Activated CD8-positive, alpha-beta memory T cell treated with anti-CD3 and anti-CD28 coated beads for 36 hours (primary cell): ENCODE data around the gene PCAT6. TPM values are rescaled to one million over a fixed set of nuclear protein-coding genes. Genes with fewer than 3 reads are reported as not detected.
"Not testable (repeated sequence)": the region's sequence is repeated elsewhere in the genome, so short reads cannot be mapped to it uniquely, and the experiment has no call there.

ENCODE experiments used
- CTCF ChIA-PET: fragments of 350-600 bp; sonication (Branson Sonifier 250); formaldehyde crosslinking; loops from one replicate; lab custom pipeline; 2021; ENCODE audit warnings: antibody characterized with exemption; lab: Charles Lee
- POLR2A ChIA-PET: fragments of 350-600 bp; sonication (Branson Sonifier 250); formaldehyde crosslinking; loops from one replicate; lab custom pipeline; 2021; ENCODE audit warnings: antibody characterized with exemption; lab: Charles Lee
- total RNA-seq, 2 experiments: library from RNA; stranded (reverse); gene quantifications; one replicate each; pipeline ENCODE4 v1.2.3, GENCODE V29; 2021

The PCAT6 gene
- total RNA-seq, 2 experiments from 2014 or later: 0.59 to 0.73 TPM

DNA sequence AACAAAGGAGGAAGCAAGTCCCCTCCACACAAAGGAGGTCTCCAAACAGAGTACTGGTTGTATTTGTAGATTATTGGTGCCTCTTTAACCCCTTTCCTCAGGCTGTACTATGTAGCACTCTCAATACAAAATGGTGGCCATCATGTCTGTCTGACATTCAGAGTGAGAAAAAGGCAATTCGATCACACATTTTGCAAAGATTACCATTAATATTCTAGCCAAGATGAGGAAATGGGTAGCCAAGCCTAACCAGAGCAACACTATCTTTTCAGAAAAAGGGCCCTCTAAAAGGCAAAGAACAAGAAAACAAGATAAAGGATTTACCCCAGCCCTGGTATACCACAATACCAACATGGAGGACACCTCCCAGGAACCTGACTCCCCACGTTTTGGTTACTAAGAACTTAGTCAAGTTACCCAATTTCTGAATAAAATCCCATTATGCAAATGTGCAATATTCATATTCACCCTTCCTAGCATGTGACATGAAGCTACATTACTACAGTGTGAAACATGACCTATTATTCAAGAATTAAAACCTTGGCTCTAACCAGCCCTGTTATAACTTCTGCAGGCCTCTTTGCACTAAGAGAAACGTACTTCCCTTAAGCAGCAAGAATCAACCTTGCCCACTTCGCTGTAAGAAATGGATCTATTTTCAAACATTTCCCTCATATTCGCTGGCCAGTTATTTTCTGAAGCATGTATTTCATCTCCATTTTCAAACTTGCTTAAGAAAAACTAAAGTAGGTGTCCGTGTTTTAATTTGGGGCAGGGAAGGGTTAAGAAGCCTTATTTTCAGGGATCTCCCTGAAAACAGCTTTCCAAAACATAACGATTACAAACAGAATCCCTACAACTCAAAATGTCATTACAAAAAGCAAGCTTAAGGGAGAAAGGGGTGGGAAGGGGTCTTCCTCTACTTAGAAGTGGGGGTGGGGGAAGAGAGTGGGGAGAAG is 4.6 kb upstream of the PCAT6 start:
- ChIA-PET POLR2A (interaction anchor here (0.6 to 0.8 kb wide), 4 partner anchors 32 to 646 kb away, joined by 3 to 6 read pairs (median 4); partner anchors contain the start of genes PTPN7 and RABIF), CTCF (interaction anchor here (0.6 kb wide), 2 partner anchors 48 to 54 kb away, joined by 3 to 4 read pairs; no protein-coding TSS in a partner anchor)

- CTCF ChIA-PET: no interaction called here
Observed at GRCh38 chr1:202806845-202807450, 3.8 kb upstream of the PCAT6 start.

GRCh38 chr1:202807451-202807925 is 3.3 kb upstream of the PCAT6 start:
- ChIA-PET CTCF (interaction anchor here (0.7 kb wide), 1 partner anchor 29 kb away, joined by 3 read pairs; no protein-coding TSS in a partner anchor), POLR2A (no interaction called here)

More at GRCh38 chr1:202806845-202807450, 3.8 kb upstream of the PCAT6 start:
- POLR2A ChIA-PET: interaction anchor here (0.6 to 0.7 kb wide), 3 partner anchors 33 to 647 kb away, joined by 3 to 6 read pairs (median 4); partner anchors contain the start of gene PTPN7

DNA sequence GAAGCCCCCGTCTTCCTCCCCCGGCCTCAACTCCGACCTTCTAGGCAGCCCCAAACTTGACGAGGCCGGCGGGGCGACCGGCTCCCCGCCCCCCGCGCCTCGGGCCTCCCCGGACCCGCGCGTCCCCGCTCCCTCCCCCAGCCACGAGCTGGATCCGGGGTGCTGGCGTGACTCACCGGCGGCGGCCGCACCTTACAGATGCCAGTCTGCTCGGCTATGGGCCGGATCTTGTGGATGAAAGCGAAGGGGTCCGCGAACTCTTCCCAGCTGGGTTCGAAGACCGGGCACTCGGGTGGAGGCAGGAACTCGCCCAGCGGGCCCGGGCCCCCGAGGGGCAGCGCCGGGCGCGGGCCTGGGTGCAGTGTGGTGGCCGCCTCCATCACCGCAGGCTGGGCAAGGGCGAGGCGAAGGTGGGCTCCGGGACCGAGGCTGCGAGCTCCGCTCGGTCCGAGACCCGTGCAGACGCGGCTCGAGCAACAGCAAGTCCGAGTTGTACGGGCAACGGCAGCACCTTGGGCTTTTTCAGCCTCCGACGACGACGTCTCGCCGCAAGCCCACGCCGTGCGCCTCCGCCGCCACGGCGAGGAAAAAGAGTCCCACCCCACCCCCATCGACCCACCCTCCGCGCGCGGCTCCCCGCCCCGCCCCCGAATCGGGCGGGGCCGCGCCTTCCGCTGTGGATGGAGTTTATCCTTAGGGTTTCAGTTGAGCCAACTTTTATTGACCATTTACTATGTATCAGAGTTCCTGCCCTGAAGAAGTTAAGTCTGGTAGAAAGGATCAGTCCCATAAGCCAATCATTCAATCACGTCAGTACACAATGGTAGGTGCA is 2.6 kb upstream of the PCAT6 start, which contains the start of gene KDM5B:
KDM5B (minus strand) TSS at position 496 of the 832 bp plus-strand sequence; CDS start at position 380, 116 bp downstream.
- POLR2A ChIA-PET: no interaction called here

GRCh38 chr1:202809597-202810159 is 1.1 kb upstream of the PCAT6 start:
- POLR2A ChIA-PET: interaction anchor here (0.6 to 0.7 kb wide), 2 partner anchors 9 to 47 kb away, joined by 4 to 5 read pairs; no protein-coding TSS in a partner anchor
- CTCF ChIA-PET: interaction anchor here (0.6 to 0.7 kb wide), 3 partner anchors 78 to 573 kb away, joined by 3 read pairs; no protein-coding TSS in a partner anchor

More for the DNA sequence above, 2.6 kb upstream of the PCAT6 start, which contains the start of gene KDM5B:
- CTCF ChIA-PET: interaction anchor here (0.7 kb wide), 1 partner anchor 28 kb away, joined by 3 read pairs; no protein-coding TSS in a partner anchor

GRCh38 chr1:202810193-202810614 is 550 bp upstream of the PCAT6 start:
- POLR2A ChIA-PET: no interaction called here
- CTCF ChIA-PET: no interaction called here

DNA sequence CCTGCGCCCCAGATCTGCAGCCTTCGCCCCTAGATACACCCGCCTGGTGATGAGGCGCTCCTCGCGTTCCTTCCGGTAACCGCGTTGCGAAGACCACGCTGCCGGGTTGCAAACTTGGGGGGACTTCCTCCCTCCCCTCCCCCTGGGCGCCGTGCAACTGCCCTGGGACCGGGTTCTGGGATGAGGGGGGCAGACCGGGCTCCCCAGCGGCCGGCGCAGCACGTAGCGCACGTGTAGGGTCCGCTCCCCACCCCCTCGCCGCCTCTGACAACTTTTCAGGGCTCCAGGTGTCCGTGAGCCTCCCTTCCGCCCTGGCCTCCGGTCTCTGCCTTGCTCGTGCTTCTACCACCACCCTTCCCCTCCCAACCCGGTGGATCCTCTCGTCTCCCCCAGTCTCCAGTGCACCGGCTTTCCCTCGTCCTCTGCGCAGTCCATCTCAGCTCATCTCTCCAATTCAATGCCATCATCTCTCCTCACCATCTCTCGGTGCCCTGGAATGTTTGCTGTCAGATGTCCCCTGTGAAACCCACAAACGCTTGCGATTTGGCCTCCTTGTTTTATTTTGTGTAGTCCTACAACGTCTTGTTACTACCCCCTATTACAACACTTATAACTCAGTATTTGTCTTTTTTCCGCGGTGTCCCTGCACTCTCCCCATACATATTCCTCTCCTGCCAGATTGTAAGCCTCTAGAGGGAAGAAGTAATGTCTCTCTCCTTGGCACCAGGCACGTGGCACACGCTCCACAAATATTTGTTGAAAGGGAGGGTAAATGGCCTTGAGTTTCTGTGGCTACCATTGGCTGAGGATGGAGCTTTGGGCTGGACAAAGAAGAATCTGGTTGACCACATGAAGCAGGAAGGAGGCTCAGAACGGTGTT is 782 bp downstream of the PCAT6 start:
- CTCF ChIA-PET: no interaction called here
- POLR2A ChIA-PET: no interaction called here

DNA sequence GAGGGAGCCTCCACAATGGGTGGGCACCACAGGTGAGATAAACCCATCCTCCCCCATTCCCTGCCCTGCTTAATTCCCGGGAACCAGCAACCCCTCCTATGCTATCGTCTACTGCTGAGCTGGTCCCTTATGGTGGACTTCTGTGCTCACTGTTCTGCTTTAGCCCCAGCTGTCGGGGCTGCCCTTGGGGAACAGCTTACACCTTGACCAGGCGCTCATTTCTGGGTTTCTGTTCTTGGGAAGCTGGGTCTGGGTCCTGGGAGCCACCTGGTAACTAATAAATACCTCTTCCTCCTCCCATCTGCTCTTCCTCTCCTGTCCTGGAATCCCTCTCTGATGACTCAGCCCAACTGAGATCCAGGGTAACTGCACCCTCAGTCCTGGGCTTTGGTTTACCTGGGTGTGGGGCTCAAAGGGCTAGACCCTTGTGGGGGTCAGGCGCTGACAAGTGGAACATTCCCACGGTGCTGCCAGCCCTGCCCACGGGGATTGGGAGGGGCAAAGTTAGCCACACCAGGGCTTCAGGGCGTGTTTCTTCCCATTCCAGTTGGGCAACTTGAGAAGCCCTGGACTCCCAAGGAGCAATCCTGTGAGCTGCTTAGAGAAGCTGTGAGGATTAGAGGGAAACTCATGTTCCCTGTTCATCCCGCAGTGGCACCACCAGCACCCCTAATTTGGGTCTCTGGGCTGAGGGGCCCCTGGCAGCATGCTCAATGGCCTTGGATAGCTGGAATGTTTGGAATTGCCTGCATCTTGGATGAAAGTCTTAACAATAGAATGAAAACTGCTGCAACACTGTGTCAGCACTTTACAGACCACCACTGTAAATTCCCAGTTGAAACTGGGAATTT is 1.6 kb downstream of the PCAT6 start:
- CTCF ChIA-PET: interaction anchor here (1.3 kb wide), 1 partner anchor 187 kb away, joined by 3 read pairs; no protein-coding TSS in a partner anchor
- POLR2A ChIA-PET: no interaction called here

GRCh38 chr1:202815120-202815519 is 4.4 kb downstream of the PCAT6 start:
- POLR2A ChIA-PET: no interaction called here
- CTCF ChIA-PET: no interaction called here

DNA sequence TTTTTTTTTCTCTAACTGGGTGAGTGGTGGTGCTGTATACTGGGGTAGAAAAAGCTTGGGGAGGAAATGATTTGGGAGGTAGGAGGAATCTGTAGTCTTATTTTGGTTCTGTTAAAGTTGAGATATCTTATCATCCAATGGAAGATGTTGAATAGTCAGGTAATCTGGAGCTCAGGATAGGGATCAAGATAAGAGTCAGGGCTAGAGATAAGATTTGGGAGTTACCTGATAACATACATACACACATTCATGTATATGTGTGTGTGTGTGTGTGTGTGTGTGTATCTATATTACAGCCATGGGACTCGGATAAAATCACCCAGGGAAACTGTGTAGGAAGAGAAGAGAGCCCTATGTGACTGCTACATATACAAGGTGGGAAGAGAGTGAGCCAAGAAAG is 8.1 kb downstream of the PCAT6 start:
- CTCF ChIA-PET: no interaction called here
- POLR2A ChIA-PET: interaction anchor here (0.6 kb wide), 1 partner anchor 9 kb away, joined by 4 read pairs; no protein-coding TSS in a partner anchor

- ChIA-PET POLR2A (no interaction called here), CTCF (no interaction called here)
Observed at GRCh38 chr1:202821467-202821866, 10.7 kb downstream of the PCAT6 start.

DNA sequence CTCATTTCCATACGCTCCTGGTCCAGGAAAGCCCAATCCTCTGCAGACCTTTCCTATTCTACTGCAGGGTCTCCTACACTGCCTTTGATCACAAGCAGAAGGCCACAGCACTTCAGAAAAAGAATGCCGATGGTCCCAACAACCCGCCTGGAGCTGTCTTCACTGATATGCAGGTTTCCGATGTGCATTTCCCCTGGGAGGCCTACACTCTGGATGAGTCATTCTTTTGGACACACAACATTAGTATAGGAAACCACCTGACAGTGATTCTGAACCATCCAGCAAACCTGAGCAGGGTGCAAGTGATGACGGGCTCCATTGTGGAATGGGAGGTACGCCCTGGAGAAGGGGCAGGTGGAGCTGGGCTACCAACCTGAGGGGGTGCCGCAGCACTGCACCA is 15.0 kb downstream of the PCAT6 start:
- ChIA-PET CTCF (no interaction called here), POLR2A (no interaction called here)

DNA sequence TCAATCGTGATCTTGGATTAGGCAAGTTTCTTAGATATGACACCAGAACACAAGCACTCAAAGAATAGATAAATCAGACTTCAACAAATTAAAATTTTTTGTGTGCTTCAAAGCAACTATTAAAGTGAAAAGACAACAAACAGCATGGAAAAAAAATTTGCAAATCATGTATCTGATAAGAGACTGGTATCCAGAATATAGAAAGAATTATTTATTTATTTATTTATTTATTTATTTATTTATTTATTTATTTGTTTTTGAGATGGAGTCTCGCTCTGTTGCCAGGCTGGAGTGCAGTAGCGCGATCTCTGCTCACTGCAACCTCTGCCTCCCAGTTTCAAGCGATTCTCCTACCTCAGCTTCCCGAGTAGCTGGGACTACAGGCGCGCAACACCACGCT is 18.5 kb downstream of the PCAT6 start:
- POLR2A ChIA-PET, CTCF ChIA-PET: not testable (repeated sequence)

GRCh38 chr1:202831906-202832305 is 21.2 kb downstream of the PCAT6 start:
- POLR2A ChIA-PET: no interaction called here
- CTCF ChIA-PET: no interaction called here

DNA sequence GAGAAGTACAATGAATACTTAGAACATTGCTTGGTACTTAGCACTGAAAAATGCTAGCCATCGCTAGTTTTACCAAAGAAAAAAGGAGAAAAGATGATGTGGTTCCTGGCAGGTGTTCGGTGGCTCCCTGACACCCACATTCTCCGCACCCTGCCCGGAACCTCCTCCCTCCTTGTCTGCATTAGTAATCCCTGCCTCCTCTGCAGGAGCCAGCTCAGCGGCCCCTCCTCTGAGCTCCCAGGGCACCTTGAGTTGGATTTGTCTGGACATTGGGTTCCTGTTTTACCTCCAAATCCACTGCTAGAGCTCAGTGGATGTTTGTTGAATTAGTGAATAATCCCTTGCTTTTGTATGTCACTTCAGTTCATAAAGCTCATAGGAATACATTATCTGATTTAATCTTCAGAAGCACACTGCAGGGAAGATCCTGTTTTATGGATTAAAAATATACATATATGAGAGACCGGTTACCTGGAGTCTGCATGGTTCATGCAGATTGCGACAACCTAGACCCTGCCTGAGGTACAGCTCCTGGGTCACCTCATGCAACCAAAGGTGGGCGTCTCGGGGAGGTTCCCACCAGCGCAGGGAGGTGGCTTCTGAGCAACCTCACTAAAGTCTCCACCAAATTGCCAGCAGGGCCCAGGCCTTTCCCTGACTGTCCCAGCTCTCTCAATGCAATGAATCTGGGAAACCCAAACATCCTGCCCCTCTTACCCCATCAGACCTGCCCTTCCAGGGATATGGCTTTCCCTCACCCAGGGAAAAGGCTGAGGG is 24.2 kb downstream of the PCAT6 start:
- POLR2A ChIA-PET: interaction anchor here (0.6 kb wide), 1 partner anchor 173 kb away, joined by 4 read pairs; no protein-coding TSS in a partner anchor

More for the DNA sequence above, 24.2 kb downstream of the PCAT6 start:
- CTCF ChIA-PET: no interaction called here
